Fibroblast of villous mesenchyme (primary cell): ENCODE measurements around the gene FOXF1. TPM values are rescaled to one million over a fixed set of nuclear protein-coding genes. Genes with fewer than 3 reads are reported as not detected.

ENCODE experiments used
- DNase-seq: peaks from one replicate; pipeline ENCODE4 v3.0.0-alpha.2; 2010; ENCODE audit warnings: low read depth
- H3K4me3 ChIP-seq: 2 replicates; pipeline ENCODE4 v1.5.1; 2011; ENCODE audit warnings: low read depth, mild to moderate bottlenecking, low read length
- total RNA-seq: library from RNA; depleted of rRNA; stranded (reverse); fragments of >200 nt; gene quantifications from 2 replicates; pipeline ENCODE4 v1.2.3, GENCODE V29; 2012
- TF ChIP-seq, protein P1 (sequence below): IDR thresholded peaks from 2 replicates; pipeline ENCODE4 v1.5.1; 2012; ENCODE audit warnings: low read depth, mild to moderate bottlenecking, low read length; ENCODE audit not compliant: insufficient read depth

The FOXF1 gene
- total RNA-seq, 1 donor: 5.2 TPM

DNA sequence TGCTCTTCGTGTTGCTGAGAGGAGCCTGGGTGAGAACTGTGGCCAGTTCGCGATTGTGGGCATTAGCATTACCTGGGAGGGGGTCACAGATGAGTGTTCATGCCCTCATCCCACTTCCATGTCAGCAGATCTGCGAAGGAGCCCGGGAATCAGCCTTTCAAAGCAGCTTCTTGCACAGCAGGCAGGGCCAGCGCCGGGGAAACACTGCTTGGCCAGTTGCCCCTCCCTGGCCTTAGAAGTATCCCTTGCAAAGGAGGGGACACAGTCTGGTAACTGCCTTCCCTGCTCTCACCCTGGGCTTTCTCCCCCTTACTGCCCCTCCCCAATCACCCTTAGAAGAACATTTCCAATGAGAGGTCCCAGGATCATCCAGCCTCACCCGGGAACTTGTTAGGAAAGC lies 42.8 kb upstream of the FOXF1 start:
- DNase-seq: no peak
- TF ChIP-seq, protein P1, sequence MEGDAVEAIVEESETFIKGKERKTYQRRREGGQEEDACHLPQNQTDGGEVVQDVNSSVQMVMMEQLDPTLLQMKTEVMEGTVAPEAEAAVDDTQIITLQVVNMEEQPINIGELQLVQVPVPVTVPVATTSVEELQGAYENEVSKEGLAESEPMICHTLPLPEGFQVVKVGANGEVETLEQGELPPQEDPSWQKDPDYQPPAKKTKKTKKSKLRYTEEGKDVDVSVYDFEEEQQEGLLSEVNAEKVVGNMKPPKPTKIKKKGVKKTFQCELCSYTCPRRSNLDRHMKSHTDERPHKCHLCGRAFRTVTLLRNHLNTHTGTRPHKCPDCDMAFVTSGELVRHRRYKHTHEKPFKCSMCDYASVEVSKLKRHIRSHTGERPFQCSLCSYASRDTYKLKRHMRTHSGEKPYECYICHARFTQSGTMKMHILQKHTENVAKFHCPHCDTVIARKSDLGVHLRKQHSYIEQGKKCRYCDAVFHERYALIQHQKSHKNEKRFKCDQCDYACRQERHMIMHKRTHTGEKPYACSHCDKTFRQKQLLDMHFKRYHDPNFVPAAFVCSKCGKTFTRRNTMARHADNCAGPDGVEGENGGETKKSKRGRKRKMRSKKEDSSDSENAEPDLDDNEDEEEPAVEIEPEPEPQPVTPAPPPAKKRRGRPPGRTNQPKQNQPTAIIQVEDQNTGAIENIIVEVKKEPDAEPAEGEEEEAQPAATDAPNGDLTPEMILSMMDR: no peak
- H3K4me3 ChIP-seq: no peak overlapping the region

- no peak for DNase-seq
- TF ChIP-seq, protein P1: no peak
- no peak overlapping the region for H3K4me3 ChIP-seq
Observed at GRCh38 chr16:86470964-86471363, 39.4 kb upstream of the FOXF1 start.

GRCh38 chr16:86471896-86472295 lies 38.4 kb upstream of the FOXF1 start:
- no peak overlapping the region for H3K4me3 ChIP-seq
- DNase-seq: no peak
- TF ChIP-seq, protein P1: no peak

DNA sequence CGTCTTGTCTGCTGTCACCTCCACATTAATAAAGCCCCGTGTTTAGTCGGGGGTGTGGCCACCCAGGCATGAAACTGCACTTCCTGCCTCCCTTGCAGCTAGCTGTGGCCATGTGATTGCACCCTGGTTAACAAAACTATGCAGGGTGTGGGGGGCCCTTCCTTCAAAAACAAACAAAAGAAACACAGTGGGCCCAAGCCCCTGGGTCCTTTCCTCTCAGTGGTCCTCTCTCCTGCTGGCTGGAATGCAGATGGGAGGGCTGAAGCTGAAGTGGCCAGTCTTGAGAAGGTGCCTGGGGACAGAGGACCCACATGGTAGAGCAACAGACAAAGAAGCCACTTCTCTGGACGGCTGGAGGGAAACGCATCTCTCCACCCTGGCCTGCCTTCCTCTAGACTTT lies 38.0 kb upstream of the FOXF1 start:
- no peak overlapping the region for H3K4me3 ChIP-seq
- no peak for DNase-seq

GRCh38 chr16:86476956-86477534 lies 33.3 kb upstream of the FOXF1 start:
- TF ChIP-seq, protein P1: peak; percentile 5
- no peak for DNase-seq
- no peak overlapping the region for H3K4me3 ChIP-seq

More for the DNA sequence above, 38.0 kb upstream of the FOXF1 start:
- TF ChIP-seq, protein P1: no peak

GRCh38 chr16:86477642-86478041 lies 32.7 kb upstream of the FOXF1 start:
- TF ChIP-seq, protein P1: no peak
- H3K4me3 ChIP-seq: no peak overlapping the region
- DNase-seq: peak; percentile 71

DNA sequence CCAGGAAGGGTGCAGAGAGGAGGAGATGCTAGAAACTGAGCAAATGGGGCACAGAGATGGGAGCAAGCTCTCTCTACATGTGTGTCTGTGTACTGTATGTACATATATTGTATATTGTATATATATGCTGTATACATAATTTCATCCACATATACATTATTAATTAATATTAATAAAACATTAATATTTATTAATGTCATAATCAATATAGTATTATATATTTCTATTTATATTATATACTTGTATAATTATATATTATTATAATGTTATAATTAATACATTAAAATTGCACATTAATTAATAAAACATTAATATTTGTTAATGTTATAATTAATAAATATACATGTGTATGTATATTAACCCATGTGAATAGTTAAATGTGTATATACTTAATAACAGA lies 31.5 kb upstream of the FOXF1 start:
- no peak overlapping the region for H3K4me3 ChIP-seq
- TF ChIP-seq, protein P1: no peak
- DNase-seq: no peak
